ENCODE measurements around the gene TPH2. TPM values are rescaled to one million over a fixed set of nuclear protein-coding genes. Genes with fewer than 3 reads are reported as not detected.

Gene TPH2
- total and polyA plus RNA-seq, 9 of the 15 experiments (the other 6 are each of a cell fraction or from before 2014, with no cell fraction given) = 0.06 to 0.28 (median 0.14) TPM; not detected in 4

DNA sequence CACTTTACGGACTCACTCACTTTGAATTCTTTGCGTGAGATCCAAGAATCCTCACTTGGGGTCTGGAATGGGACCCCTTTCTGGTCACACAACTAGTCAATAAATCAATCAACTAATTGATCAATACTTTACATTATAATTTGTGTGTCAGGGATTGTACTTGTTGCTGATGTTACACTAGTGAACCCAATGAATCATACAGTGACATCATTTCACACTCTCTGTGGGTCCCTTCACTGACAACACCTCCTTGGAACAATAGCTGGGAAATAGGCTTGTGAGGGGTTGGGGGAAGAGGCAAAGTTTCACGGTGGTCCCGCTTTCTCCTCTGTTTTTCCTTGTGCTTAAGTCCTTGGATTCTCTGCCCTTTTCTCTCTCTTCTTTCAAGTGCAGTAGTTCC, 35.0 kb downstream of the TPH2 start:
- Histone ChIP-seq H3K9me3 (replicated peaks; ENCODE audit: control insufficient read depth, insufficient read depth, low read depth, low read length) (no peaks in the 10 kb centered on the region), H3K4me2 (ENCODE audit: insufficient read depth, low read length) (no peak overlapping the region), H3K27ac (ENCODE audit: extremely low read depth, low read depth, low read length) (no peak overlapping the region), H3K4me1 (replicated peaks in 1 of 2; ENCODE audit: control insufficient read depth in 2 of 2, insufficient read depth in 2 of 2, low read length in 2 of 2) (no peaks in the 10 kb centered on the region), H2AFZ (ENCODE audit: low read depth, low read length) (no peak overlapping the region), H4K20me1 (replicated peaks; ENCODE audit: control insufficient read depth, insufficient read depth, low read length) (no peaks in the 10 kb centered on the region), H3K4me3 (no peak overlapping the region), H3K9me1 (ENCODE audit: control insufficient read depth, insufficient read depth, low read length) (no peaks in the 10 kb centered on the region), H3K27me3 (ENCODE audit: control insufficient read depth in 2 of 2, insufficient read depth in 2 of 2, low read length in 2 of 2) (peaks cover 2 to 3% of the 10 kb centered on the region in 2 experiments; a peak in 3 of 5 replicates), H3K9ac (ENCODE audit: insufficient read depth in 1 of 2, low read depth in 2 of 2, low read length in 2 of 2) (no peak overlapping the region), H3K79me2 (ENCODE audit: control insufficient read depth, insufficient read depth, low read length) (no peaks in the 10 kb centered on the region), H3K36me3 (ENCODE audit: control insufficient read depth, insufficient read depth, low read length) (no peaks in the 10 kb centered on the region)
- DNase-seq (ENCODE audit: extremely low read depth in 1 of 4, low spot score in 3 of 4) (no peak), FAIRE-seq (no peak), ATAC-seq (no peak)
- in situ Hi-C loops (cut with MboI) (no loop called here), intact Hi-C loops (cut with micrococcal nuclease) (no loop called here)
- TF ChIP-seq HDAC1 (IDR thresholded peaks at IDR 0.05) = no peak
- no peak for TF ChIP-seq SIRT6 (IDR thresholded peaks at IDR 0.05; ENCODE audit: low read depth, low read length)
- TF ChIP-seq ZNF507 (tag; conservative IDR thresholded peaks at IDR 0.05) = no peak
- TF ChIP-seq ZNF445 (CRISPR knock-in tag; IDR thresholded peaks at IDR 0.05; ENCODE audit: low read depth) = no peak
- TF ChIP-seq ZNF780A (CRISPR knock-in tag; IDR thresholded peaks at IDR 0.05) = no peak
- no peak for TF ChIP-seq NEUROD1 (IDR thresholded peaks at IDR 0.05; ENCODE audit: borderline replicate concordance, low read depth, low read length, partially characterized antibody)
- no peak for TF ChIP-seq KDM5B (IDR thresholded peaks at IDR 0.05; ENCODE audit: insufficient replicate concordance, low read depth, low read length)
- TF ChIP-seq, protein P1, sequence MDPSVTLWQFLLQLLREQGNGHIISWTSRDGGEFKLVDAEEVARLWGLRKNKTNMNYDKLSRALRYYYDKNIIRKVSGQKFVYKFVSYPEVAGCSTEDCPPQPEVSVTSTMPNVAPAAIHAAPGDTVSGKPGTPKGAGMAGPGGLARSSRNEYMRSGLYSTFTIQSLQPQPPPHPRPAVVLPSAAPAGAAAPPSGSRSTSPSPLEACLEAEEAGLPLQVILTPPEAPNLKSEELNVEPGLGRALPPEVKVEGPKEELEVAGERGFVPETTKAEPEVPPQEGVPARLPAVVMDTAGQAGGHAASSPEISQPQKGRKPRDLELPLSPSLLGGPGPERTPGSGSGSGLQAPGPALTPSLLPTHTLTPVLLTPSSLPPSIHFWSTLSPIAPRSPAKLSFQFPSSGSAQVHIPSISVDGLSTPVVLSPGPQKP (CRISPR knock-in tag; IDR thresholded peaks at IDR 0.05) = no peak
- TF ChIP-seq THRB (CRISPR knock-in tag; conservative IDR thresholded peaks at IDR 0.05) = no peak
- TF ChIP-seq MTA3 (IDR thresholded peaks at IDR 0.05; ENCODE audit: borderline replicate concordance) = no peak
- TF ChIP-seq DDX20 (tag; IDR thresholded peaks at IDR 0.05; ENCODE audit: low read depth) = no peak
- no peak for TF ChIP-seq ESRRB (CRISPR knock-in tag; IDR thresholded peaks at IDR 0.05; ENCODE audit: borderline replicate concordance)
- ChIA-PET POLR2A (no interaction called here), CTCF (ENCODE audit: low intra/inter-chr PET ratio) (no interaction called here)
- 4% methylated on average over 4 of the region's 4 CpGs for WGBS (ENCODE audit: insufficient coverage, low coverage, missing lambda C conversion rate)
- no TSS peak for BruUV-seq (replicated peaks)

All from K562 (cell line).